ENCODE results near the gene CHAC1.

Gene CHAC1

GRCh38 chr15:40925495-40925862 is 27.8 kb upstream of the CHAC1 start:
- no peak for DNase-seq

- DNase-seq, result peak; percentile 28
These were observed 27.2 kb upstream of the CHAC1 start for GRCh38 chr15:40925863-40926658.

GRCh38 chr15:40926659-40927494 is 26.4 kb upstream of the CHAC1 start:
- no peak for DNase-seq

- DNase-seq, result no peak
These were observed 25.8 kb upstream of the CHAC1 start for GRCh38 chr15:40927495-40927872.

DNA sequence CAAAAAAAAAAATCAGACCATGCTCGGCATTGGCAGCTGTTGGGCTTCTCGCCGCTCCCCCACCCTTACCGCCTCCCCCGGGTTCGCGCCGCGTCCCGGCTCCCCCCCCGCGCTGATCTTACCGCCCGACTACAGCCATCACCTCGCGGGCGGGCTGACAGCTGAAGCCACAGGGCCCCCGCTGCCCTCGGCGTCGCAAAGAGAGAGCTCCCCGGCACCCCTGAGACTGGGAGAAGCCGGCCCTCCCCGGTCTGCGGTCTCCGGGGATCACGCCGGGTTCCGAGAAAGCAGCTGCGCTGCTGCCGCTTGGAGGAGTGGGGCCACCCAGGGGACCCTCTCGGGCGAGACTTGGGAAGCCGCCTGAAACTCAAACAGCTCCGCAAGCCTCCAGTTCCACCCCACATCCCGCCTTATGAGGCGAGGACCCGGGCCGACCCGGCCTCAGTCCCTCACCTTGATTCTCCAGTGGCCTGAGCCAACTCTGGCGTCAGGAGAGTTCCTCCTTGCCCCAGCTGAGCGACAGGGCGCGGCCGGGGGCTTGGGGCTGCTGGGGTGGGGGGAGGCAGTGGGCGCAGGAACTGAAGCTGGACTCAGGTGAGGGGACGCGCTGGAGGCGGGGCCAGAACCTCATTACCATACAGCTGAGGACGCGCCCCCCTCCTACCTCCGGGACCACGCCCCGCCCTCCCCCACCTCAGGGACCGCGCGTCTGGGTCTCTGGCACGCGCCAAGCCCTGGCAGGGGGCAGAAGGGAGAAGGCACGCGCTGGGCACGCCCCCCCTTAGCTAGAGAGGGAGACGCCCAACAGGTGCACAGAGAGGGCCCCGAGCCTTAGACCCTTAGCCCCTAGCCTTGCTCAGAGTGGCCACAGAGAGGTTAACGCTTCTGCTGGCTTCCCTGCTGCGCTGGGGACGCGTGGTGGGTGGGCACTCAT is 25.1 kb upstream of the CHAC1 start:
- peak; percentile 3 for DNase-seq

DNA sequence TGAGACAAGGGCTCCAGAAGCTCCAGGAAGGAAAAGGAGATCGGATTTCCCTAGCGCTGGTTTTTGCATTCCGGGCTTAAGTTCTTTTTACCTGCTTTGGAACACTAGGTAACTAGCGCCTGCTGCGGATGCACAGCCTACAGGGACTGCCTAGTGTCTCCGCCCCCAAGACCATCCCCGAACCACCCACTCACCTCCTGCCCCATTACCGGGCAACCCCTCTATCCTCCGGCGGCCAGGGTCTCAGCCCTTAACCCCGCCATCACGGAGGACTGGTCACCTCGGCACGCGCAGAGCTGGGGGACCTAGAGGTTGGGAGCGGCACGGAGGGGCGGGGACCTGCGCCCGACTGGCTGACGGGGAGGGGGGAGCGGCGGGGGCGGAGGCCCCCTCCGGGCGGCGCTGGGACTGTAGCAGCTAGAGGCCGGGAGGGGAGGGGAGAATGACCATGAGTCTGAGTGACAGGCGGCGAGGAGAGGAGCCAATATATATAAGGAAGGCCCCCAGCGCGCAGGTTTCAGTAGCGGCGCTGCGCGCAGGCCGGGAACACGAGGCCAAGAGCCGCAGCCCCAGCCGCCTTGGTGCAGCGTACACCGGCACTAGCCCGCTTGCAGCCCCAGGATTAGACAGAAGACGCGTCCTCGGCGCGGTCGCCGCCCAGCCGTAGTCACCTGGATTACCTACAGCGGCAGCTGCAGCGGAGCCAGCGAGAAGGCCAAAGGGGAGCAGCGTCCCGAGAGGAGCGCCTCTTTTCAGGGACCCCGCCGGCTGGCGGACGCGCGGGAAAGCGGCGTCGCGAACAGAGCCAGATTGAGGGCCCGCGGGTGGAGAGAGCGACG is 24.2 kb upstream of the CHAC1 start, which contains the start of gene DLL4:
Gene DLL4 (plus strand): TSS at position 520 of the 839 bp plus-strand sequence. CDS start 329 bp downstream, outside the sequence.
- DNase-seq, result peak; percentile 9

GRCh38 chr15:40929660-40930429 is 23.4 kb upstream of the CHAC1 start:
- DNase-seq, result no peak

GRCh38 chr15:40930430-40931299 is 22.6 kb upstream of the CHAC1 start:
- DNase-seq, result no peak

DNA sequence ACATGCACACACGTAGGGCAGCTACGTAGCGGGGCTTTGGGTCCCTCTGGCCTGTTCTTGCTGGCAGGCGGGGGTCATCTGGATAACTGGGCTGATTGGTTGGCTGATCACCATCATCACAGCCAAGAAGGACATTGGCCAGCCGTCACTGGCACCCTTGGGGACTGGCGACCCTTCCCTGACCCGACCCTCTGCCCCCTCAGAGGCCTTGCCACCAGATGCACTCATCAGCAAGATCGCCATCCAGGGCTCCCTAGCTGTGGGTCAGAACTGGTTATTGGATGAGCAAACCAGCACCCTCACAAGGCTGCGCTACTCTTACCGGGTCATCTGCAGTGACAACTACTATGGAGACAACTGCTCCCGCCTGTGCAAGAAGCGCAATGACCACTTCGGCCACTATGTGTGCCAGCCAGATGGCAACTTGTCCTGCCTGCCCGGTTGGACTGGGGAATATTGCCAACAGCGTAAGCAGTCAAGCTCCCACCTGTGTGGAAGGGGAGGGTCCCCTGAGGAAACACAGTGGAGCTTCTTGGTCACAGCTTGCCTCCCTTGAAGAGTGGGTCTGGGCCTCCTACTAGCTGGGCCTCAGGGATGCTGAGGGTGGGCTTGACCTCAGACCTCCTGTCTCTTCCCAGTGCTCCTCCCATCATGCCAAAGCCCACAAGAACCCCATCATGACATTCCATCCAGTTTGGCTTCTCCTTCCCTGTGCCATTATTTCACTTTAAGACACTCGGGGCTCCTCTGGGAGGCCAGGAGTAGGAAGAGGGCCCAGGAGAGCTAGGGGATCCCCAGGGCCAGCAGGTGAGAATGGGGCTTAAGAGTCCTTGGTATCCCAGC is 21.8 kb upstream of the CHAC1 start:
- no peak for DNase-seq

GRCh38 chr15:40932156-40932555 is 21.1 kb upstream of the CHAC1 start:
- peak; percentile 40 for DNase-seq

- no peak for DNase-seq
These were observed 20.4 kb upstream of the CHAC1 start for GRCh38 chr15:40932649-40933516.

- DNase-seq, result peak; percentile 33
These were observed 19.8 kb upstream of the CHAC1 start for GRCh38 chr15:40933517-40933902.

GRCh38 chr15:40934457-40934856 is 18.8 kb upstream of the CHAC1 start:
- DNase-seq, result no peak

DNA sequence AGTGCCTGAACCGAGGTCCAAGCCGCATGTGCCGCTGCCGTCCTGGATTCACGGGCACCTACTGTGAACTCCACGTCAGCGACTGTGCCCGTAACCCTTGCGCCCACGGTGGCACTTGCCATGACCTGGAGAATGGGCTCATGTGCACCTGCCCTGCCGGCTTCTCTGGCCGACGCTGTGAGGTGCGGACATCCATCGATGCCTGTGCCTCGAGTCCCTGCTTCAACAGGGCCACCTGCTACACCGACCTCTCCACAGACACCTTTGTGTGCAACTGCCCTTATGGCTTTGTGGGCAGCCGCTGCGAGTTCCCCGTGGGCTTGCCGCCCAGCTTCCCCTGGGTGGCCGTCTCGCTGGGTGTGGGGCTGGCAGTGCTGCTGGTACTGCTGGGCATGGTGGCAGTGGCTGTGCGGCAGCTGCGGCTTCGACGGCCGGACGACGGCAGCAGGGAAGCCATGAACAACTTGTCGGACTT is 17.0 kb upstream of the CHAC1 start:
- DNase-seq, result no peak

DNA sequence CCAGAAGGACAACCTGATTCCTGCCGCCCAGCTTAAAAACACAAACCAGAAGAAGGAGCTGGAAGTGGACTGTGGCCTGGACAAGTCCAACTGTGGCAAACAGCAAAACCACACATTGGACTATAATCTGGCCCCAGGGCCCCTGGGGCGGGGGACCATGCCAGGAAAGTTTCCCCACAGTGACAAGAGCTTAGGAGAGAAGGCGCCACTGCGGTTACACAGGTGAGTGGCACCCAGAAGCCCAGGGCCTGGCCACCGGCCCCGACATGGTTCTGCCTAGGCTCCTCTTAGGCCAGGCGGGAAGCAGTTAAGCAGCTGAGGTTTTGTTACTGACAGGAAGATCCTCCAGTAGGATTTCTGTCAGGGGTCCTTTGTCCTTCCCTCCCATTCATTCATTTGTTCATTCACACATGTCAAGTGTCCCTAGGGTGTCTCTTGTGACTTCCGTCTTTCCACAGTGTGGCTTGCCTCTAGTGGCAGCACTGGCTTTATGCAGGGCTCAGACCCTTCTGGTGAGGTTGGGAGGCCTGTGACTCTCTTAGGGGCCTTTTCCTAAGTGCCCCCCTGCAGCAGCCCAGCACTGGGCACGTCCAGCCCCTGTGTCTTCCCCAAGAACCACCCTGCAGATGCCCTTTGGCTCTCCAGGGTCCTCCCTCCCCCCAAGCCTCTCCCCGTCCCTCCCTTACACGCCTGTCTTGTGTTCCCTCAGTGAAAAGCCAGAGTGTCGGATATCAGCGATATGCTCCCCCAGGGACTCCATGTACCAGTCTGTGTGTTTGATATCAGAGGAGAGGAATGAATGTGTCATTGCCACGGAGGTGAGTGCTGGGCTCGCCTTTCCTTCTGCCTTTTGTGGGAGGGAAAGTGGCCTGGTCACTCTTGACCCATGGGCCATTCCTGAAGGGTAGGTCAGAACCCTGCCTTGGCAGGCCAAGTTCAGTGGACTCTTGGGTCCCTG is 16.3 kb upstream of the CHAC1 start:
- DNase-seq, result no peak

DNA sequence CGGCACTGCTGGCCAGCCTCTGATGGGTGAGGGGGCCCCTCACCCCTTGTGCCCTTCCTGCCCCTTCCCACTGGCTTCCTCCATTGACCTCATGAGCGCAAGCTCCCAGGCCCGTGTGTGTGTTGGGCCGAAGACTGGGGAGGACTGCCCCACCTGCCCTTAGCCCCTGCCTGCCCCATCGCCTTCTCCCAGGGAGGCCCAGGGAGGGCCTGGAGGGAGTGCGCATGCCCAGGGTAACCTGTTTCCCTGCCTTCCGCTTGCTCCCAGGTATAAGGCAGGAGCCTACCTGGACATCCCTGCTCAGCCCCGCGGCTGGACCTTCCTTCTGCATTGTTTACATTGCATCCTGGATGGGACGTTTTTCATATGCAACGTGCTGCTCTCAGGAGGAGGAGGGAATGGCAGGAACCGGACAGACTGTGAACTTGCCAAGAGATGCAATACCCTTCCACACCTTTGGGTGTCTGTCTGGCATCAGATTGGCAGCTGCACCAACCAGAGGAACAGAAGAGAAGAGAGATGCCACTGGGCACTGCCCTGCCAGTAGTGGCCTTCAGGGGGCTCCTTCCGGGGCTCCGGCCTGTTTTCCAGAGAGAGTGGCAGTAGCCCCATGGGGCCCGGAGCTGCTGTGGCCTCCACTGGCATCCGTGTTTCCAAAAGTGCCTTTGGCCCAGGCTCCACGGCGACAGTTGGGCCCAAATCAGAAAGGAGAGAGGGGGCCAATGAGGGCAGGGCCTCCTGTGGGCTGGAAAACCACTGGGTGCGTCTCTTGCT is 15.3 kb upstream of the CHAC1 start:
- no peak for DNase-seq

Data from MV-4-11 (cell line).